H1 (cell line): ENCODE measurements around the gene EML4. TPM values are rescaled to one million over a fixed set of nuclear protein-coding genes. Genes with fewer than 3 reads are reported as not detected.

Source experiments
- ASH2L ChIP-seq: fragments of 200-600, 300-600 bp; sonication (generic); IDR thresholded peaks from one replicate; pipeline ENCODE4 v1.7.1; 2017; ENCODE audit warnings: low read length
- E2F6 ChIP-seq: IDR thresholded peaks from 2 replicates; pipeline ENCODE4 v1.6.1; 2012; ENCODE audit warnings: inconsistent platforms
- JUND ChIP-seq: IDR thresholded peaks from 2 replicates; pipeline ENCODE4 v1.6.1; 2011; ENCODE audit warnings: mild to moderate bottlenecking, improper control_type of control experiment, low read length
- POU5F1 ChIP-seq: IDR thresholded peaks from 2 replicates; pipeline ENCODE4 v1.6.1; 2011; ENCODE audit warnings: low read depth, mild to moderate bottlenecking, low read length, moderate library complexity
- RAD21 ChIP-seq, 2 experiments: IDR thresholded peaks in 1 of 2; conservative IDR thresholded peaks in 1 of 2; 2 replicates each; pipeline ENCODE4 v1.6.1; 2011; ENCODE audit warnings: low read depth in 2 of 2, low read length in 2 of 2, improper control_type of control experiment in 1 of 2, inconsistent platforms in 1 of 2, mild to moderate bottlenecking in 1 of 2, moderate library complexity in 1 of 2
- RNF2 ChIP-seq: fragments of 200-900, 300-1000 bp; sonication (generic); IDR thresholded peaks from 2 replicates; pipeline ENCODE4 v1.7.1; 2016; ENCODE audit warnings: borderline replicate concordance, low read depth, mild to moderate bottlenecking, antibody characterized with exemption, low read length; ENCODE audit not compliant: poor library complexity, severe bottlenecking; ENCODE audit errors: missing control alignments
- TAF7 ChIP-seq: optimal IDR thresholded peaks from 2 replicates; pipeline ENCODE3; 2011; ENCODE audit warnings: low read depth, mild to moderate bottlenecking, inconsistent platforms, low read length, moderate library complexity, borderline replicate concordance
- polyA plus RNA-seq, 7 experiments: library from polyadenylated mRNA; depleted of rRNA in 3 of 7; stranded (reverse) in 5 of 7; unstranded in 2 of 7; fragments of >200 nt in 5 of 7; fragments of 200-250 nt in 2 of 7; gene quantifications; 1 replicate in 5 of 7; 2 replicates in 1 of 7; 4 replicates in 1 of 7; pipeline versions ENCODE4 v1.2.1 to v1.2.3, GENCODE V29; 2011 to 2013; ENCODE audit warnings: missing spikeins in 2 of 7, mixed read lengths in 2 of 7
- total RNA-seq: library from RNA; stranded (reverse); fragmentation: NEBNext Ultra II Directional; extraction: Animal tissue kit (Norgen Biotek cat#: 25700); gene quantifications from 2 replicates; pipeline ENCODE4 v1.2.1, GENCODE V29; 2021

EML4 gene
- total and polyA plus RNA-seq, 2 of the 8 experiments (the other 6 are each of a cell fraction or from before 2014, with no cell fraction given), result 50.1 to 104 TPM

GRCh38 chr2:42142547-42143184 is 26.5 kb upstream of the EML4 start (continued):
- no peak for TF ChIP-seq RAD21 (IDR thresholded peaks at IDR 0.05 in 1 of 2, conservative IDR thresholded peaks at IDR 0.05 in 1 of 2; ENCODE audit: low read depth in 2 of 2, low read length in 2 of 2)
- TF ChIP-seq TAF7, result no peak
- TF ChIP-seq JUND, result no peak
- TF ChIP-seq RNF2, result no peak
- TF ChIP-seq POU5F1, result no peak
- TF ChIP-seq ASH2L, result no peak
- TF ChIP-seq E2F6, result 0 out of 2 replicates have a peak, but pooled peaks have one; percentile 3
- TF ChIP-seq, all 59 proteins: peak for 4
